Measurements from ENCODE around the gene RIN3.

GRCh38 chr14:92677955-92678354 is 164.4 kb downstream of the RIN3 start:
- no peak for TF ChIP-seq EZH2 (IDR thresholded peaks at IDR 0.05; ENCODE audit: insufficient read depth, low read length)
- TF ChIP-seq CTCF (IDR thresholded peaks at IDR 0.05; ENCODE audit: insufficient read depth, low read depth, low read length): no peak

Measured in astrocyte (in vitro differentiated cells and primary cell).